GM12865 (cell line): ENCODE measurements around the gene MYO1D.

Source experiments
- DNase-seq: peaks from one replicate; pipeline ENCODE4 v3.0.0; 2010; ENCODE audit warnings: low read depth
- H3K4me3 ChIP-seq: 2 replicates; pipeline ENCODE4 v1.5.1; 2011; ENCODE audit warnings: mild to moderate bottlenecking, low read depth, low read length, control low read depth
- TF ChIP-seq, protein P1 (sequence below): IDR thresholded peaks from 2 replicates; pipeline ENCODE4 v1.5.1; 2011; ENCODE audit warnings: low read length, control low read depth, low read depth, inconsistent platforms; ENCODE audit not compliant: insufficient read depth; ENCODE audit errors: missing control alignments

Gene MYO1D

DNA sequence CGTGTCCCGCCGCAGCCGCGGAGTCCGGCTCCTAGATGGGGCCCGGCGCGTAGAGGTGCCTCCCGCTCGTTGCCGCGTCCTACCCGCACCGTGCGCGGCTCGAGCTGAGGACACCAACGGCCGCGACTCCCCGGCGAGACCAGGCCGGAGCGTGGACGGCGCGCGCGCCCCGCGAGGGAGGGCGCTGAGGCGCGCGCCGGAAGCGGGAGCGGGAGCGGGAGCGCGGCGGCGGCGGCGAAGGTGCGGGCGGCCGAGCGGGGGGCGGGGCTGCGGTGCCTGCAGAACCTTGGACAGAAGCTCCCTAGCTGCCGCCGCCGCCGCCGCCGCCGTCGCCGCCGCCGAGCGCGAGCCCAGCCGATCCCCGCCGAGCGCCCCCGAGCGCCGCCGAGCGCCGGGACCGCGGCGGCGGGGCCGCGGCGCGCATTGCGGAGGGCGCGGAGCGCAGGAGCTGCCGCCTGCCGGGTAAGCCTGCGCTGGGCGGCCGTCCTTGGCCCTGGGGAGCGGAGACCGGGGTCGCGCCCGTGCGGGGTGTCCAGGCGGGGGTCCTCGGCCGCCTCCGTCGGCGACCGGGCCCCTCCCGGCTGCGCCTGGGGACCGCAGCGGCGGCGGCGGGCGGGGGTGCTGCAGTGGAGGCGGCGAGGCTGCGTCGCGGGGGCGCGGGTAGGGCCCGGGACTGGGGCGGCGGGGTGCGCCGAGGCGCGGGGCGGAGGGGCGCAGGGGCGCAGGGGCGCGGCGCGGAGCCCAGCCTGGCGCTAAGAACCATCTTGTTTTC, 390.0 kb downstream of the MYO1D start, which contains the start of gene CDK5R1:
TSS of gene CDK5R1 (plus strand) at position 293 of the 772 bp plus-strand sequence. CDS start 628 bp downstream, outside the sequence.
- TF ChIP-seq, protein P1, sequence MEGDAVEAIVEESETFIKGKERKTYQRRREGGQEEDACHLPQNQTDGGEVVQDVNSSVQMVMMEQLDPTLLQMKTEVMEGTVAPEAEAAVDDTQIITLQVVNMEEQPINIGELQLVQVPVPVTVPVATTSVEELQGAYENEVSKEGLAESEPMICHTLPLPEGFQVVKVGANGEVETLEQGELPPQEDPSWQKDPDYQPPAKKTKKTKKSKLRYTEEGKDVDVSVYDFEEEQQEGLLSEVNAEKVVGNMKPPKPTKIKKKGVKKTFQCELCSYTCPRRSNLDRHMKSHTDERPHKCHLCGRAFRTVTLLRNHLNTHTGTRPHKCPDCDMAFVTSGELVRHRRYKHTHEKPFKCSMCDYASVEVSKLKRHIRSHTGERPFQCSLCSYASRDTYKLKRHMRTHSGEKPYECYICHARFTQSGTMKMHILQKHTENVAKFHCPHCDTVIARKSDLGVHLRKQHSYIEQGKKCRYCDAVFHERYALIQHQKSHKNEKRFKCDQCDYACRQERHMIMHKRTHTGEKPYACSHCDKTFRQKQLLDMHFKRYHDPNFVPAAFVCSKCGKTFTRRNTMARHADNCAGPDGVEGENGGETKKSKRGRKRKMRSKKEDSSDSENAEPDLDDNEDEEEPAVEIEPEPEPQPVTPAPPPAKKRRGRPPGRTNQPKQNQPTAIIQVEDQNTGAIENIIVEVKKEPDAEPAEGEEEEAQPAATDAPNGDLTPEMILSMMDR = no peak
- H3K4me3 ChIP-seq = peak within 1 kb of the TSS; percentile 47
- peak; percentile 83 for DNase-seq

DNA sequence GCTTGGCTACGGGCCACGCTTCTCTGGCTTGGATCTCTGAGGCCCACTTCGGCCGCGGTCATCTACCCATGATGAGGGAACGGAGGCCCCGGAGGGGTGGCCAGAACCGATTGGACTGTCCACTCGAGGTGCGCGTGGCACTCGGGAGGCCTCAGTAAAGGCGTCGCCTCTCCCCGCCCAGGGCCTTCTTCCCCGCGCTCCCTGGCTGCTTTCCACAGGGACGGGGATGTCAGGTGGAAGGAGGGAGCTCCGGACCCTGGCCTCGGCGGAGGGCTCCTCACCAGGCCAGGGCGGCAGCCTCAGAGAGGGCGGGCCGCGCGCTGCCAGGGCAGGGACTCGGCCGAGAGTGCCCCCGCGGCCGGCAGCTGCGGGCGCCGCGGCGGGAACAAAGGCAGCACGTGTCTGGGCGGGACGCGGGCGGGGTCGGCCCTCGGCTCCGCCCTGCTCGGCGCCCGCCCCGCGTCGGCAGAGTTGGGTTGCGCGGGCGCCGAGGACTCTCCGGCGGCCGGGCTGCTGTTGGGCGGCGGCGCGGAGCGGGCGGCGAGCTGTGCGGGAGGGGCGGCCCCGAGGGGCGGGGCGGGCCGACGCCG, 390.7 kb downstream of the MYO1D start:
- TF ChIP-seq, protein P1 = no peak
- peak; percentile 81 for DNase-seq
- H3K4me3 ChIP-seq = peak overlapping the region; percentile 34

DNA sequence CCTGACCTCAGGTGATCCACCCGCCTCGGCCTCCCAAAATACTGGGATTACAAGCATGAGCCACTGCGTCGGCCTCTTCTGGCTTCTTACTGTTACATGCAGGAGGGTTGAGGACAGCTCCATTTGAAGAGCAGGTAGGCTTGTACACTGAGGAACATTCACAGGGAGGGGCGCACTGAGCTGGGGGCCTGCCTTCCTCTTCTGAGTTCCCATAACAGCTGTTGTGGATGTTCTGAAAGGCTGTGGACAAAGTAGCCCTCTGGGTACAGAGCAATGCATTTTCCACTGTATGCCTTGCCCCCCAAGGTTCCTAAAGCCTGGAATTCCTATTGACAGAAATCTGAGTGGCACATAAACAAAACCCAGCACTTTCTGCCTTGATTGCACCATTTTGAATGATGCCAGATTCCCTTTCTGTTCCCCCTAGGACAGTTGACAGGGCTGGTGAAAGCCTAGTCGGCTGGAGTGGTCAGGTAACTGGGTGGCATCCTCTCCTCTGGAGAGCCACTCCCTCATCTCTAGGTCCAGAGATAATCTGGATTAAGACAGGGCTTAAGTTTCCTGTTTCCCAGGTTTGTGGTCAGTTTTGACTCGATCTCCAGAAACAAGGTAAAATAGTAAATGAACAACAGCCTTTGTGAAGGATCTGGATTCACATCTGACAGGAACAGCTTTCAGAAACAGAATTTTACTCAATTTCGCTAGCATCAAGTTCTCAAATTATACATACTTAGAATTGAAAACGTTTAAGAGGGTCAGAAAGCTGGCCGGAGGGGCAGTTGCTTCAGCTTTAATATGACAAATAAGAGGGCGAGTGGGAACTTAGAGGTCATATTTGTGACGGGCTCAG, 391.4 kb downstream of the MYO1D start:
- H3K4me3 ChIP-seq = no peak overlapping the region
- TF ChIP-seq, protein P1 = no peak
- no peak for DNase-seq

DNA sequence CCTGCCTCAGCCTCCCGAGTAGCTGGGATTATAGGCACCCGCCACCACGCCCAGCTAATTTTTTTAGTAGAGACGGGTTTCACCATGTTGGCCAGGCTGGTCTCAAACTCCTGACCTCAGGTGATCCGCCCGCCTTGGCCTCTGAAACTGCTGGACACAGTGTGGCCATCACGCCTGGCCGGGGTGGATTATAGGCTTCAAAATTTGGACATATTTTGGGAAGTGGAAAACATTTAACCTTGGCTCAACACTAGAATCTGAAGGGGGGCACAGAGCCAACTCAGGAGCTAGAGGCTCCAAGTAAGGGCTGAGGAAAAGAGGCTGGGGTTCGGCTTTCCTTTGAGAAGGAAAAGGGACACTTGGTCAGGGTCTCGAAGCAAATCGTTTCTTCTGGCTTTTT, 392.3 kb downstream of the MYO1D start:
- no peak for DNase-seq
- TF ChIP-seq, protein P1 = no peak
- H3K4me3 ChIP-seq = no peak overlapping the region

DNA sequence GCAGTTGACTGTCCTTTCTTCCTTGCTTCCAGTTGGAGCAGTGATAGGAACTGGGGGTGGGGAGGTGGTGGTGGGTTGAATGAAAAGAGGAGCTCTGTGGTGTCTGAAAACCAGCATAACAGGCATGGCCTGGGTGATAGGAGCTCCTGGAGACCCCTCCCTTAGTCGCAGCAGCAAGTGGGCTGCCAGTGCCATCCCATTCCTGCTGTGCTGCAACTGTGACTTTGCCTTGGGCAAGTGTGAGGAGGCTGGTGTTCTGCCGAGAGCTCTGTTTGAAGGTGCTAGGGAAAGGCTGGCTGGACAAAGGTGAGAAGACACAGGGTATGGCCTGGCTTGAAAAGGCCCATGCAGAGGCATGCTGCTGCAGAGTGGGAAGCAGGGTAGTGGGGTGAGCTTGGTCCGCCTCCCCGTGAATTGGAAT, 392.9 kb downstream of the MYO1D start:
- H3K4me3 ChIP-seq = no peak overlapping the region
- TF ChIP-seq, protein P1 = no peak
- no peak for DNase-seq

- no peak overlapping the region for H3K4me3 ChIP-seq
- TF ChIP-seq, protein P1 = peak; percentile 94
- peak; percentile 76 for DNase-seq
Observed at GRCh38 chr17:32483451-32484019, 393.4 kb downstream of the MYO1D start.
